GM13976 (cell line): ENCODE data around the gene ABR.

Experiments used
- DNase-seq: peaks from one replicate; pipeline ENCODE4 v3.0.0; 2012; ENCODE audit warnings: low spot score
- CTCF ChIP-seq: IDR thresholded peaks from 2 replicates; pipeline ENCODE4 v1.5.1; 2012; ENCODE audit warnings: borderline replicate concordance, mild to moderate bottlenecking; ENCODE audit not compliant: insufficient read depth; ENCODE audit errors: extremely low read depth, missing control alignments, control extremely low read depth
- in situ Hi-C: fragments of 300-500 bp; cut with MboI; formaldehyde crosslinking; loops from one replicate; pipeline ENCODE4 v1.12.0; 2022; ENCODE audit warnings: low sequenced_read_pairs, mixed read lengths, inconsistent platforms; ENCODE audit not compliant: unreplicated experiment

Gene ABR

GRCh38 chr17:981292-981658, 198.5 kb downstream of the ABR start:
- TF ChIP-seq CTCF: no peak
- in situ Hi-C loops: loop anchor here (10.0 kb wide), 1 partner anchor 186 kb away; no protein-coding TSS in a partner anchor
- no peak for DNase-seq

DNA sequence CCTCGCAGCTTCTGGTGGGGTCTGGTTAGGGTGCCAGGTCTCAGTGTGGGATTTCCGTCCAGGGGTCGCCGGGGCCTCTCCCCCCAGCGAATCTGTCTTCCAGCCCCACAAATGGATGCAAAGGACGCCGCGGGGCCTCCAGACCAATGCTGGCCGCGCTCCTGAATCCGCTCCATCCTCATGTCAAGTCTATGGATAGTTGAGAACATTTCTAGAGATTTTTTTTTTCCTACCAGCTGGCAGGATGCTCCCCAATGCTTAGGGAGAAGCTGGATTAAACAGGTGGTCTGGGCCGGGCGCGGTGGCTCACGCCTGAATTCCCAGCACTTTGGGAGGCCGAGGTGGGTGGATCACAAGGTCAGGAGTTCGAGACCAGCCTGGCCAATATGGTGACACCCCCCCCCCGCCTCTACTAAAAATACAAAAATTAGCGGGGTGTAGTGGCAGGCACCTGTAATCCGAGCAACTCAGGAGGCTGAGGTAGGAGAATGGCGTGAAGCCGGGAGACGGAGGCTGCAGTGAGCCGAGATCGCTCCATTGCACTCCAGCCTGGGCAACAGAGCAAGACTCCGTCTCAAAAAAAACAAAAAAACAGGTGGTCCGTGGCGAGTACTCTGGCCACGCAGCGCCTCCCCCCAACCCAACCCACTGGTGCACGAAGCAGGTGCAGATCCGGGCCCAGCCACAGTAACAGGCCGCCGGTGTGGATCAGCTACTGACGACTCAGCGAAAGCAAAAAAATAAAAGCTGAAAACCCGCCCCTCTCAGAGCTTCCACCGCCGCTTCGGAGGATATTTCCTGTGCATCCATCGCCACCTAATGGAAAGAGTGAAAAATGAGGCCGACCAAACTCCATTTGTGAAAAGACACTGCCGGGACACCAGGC, 199.1 kb downstream of the ABR start:
- peak; percentile 83 for DNase-seq
- peak; percentile 67 for TF ChIP-seq CTCF
- in situ Hi-C loops: loop anchor here (10.0 kb wide), 1 partner anchor 186 kb away; no protein-coding TSS in a partner anchor

- DNase-seq: peak; percentile 98
- TF ChIP-seq CTCF: peak; percentile 17
- in situ Hi-C loops: loop anchor here (10.0 kb wide), 1 partner anchor 185 kb away; no protein-coding TSS in a partner anchor
Measured at GRCh38 chr17:979539-980405, 200.0 kb downstream of the ABR start, which contains the start of gene NXN. NXN (minus strand) TSS chr17:979776.

- in situ Hi-C loops: no loop called here
- TF ChIP-seq CTCF: no peak
- DNase-seq: no peak
Measured at GRCh38 chr17:979212-979538, 200.6 kb downstream of the ABR start.

DNA sequence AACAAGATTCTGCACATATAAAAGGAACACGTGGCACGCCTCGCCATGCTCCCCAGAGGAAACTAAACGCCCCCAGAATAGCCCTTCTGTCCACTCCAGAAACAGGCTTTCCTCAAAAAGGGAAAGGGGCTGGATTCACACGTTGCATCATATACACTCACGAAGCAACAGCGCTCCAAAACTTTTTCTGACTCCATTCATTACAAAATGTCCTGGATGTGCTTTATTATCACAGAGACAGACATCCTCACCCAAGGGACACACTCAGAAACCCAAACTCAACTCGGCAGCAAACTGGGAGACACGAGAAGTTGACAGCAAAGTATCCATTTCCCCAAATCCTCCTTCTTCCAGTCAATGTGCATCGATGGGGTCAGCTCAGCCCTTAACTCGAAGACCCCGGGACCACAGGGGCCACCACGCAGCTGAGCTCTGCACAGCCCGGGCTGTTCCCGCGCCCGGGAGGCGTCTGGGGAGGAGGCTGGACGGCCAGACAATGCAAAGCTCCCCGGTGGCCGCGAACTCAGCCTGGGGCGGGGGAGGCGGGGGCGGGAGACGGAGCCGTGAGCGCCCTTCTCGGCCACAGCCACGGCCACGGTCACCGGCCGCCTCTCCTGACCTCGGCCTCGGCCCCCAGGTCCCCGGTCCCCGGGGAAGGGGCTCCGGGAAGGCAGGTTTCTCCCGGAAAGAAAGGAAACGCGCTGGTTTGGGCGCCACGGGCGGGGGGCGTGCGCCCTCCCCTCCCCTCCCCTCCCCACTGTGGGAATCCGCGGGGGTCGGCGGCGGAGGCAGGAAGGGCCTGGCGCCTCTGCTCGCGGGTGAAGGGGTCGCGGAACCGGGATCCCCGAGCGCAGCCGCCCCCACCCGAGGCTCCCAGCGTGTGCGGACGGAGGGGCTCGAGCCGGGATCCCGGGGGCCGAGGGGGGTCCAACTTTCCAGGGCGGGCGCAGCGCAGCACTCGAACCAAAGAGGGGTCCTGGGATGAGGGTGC, 201.4 kb downstream of the ABR start:
- in situ Hi-C loops: no loop called here
- TF ChIP-seq CTCF: no peak
- DNase-seq: no peak
